Cardiac muscle cell (in vitro differentiated cells and primary cell): Measurements from ENCODE around the gene DCST2. TPM values are rescaled to one million over a fixed set of nuclear protein-coding genes. Genes with fewer than 3 reads are reported as not detected.
"Not testable (repeated sequence)": the region's sequence is repeated elsewhere in the genome, so short reads cannot be mapped to it uniquely, and the experiment has no call there.

ENCODE experiments used
- DNase-seq, 2 donors: peaks; one replicate each; pipeline versions ENCODE4 v3.0.0 to v3.0.0-alpha.2; 2010 to 2017; ENCODE audit warnings: low read depth in 1 of 2, low spot score in 1 of 2
- H3K27ac ChIP-seq: fragments of 200-600 bp; sonication (generic); 2 replicates; pipeline ENCODE4 v1.5.1; 2016
- H3K27me3 ChIP-seq: fragments of 200-600 bp; sonication (generic); 2 replicates; pipeline ENCODE4 v1.6.0; 2016; ENCODE audit warnings: control low read depth
- H3K36me3 ChIP-seq: fragments of 200-600 bp; sonication (generic); 2 replicates; pipeline ENCODE4 v1.5.1; 2016; ENCODE audit warnings: control low read depth
- H3K4me1 ChIP-seq: fragments of 200-600 bp; sonication (generic); 2 replicates; pipeline ENCODE4 v1.8.1; 2017; ENCODE audit warnings: low read depth, mild to moderate bottlenecking, mixed run types
- H3K4me3 ChIP-seq: fragments of 200-600 bp; sonication (generic); 2 replicates; pipeline ENCODE4 v1.5.1; 2016; ENCODE audit warnings: mild to moderate bottlenecking
- H3K9me3 ChIP-seq: fragments of 200-600 bp; sonication (generic); 2 replicates; pipeline ENCODE4 v1.5.1; 2017; ENCODE audit warnings: low read depth, mild to moderate bottlenecking, control low read depth
- polyA plus RNA-seq: library from polyadenylated mRNA; unstranded; fragments of >200 nt; fragmentation: Nextera tagmentation; extraction: Ambion mirVana; gene quantifications from 2 replicates; pipeline ENCODE4 v1.2.1, GENCODE V29; 2016
- total RNA-seq: library from RNA; depleted of rRNA; stranded (reverse); fragments of >200 nt; gene quantifications from 2 replicates; pipeline ENCODE4 v1.2.3, GENCODE V29; 2016
- TF ChIP-seq, protein P1 (sequence below): IDR thresholded peaks from 2 replicates; pipeline ENCODE4 v1.5.1; 2012; ENCODE audit warnings: low read depth, mild to moderate bottlenecking, low read length

The DCST2 gene
- total and polyA plus RNA-seq, 2 experiments from 2014 or later, result 1.1 to 5.4 TPM

DNA sequence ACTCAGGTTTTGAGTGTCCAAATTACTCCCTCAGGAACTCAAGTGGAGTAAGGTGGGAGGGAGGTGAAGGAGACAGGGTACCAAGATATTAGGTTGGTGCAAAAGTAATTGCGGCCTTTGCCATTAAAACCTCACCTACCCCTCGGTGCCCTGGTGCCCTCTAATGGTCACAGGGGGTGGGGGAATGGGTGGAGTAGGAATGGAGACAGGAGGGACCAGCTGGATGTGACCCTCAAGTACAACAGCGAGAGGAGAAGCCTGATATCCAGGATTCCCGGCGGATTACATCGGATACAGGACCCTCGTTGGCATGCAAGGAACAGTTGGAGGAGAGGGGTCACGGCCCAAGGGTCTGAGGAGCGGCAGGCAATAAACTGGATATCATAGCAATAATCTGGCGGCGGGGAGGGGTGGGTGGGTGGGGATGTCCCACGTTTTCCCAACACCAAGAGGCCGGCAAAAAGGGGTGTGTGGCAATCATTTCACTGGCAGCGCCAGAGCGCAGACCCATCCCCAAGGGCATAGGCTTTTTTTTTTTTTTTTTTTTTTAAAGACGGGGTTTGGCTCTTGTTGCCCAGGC is 35.3 kb downstream of the DCST2 start:
- Histone ChIP-seq H3K27me3 (no peaks in the 10 kb centered on the region), H3K27ac (peak overlapping the region; percentile 85), H3K36me3 (no peaks in the 10 kb centered on the region), H3K4me1 (peaks cover 10% of the 10 kb centered on the region), H3K9me3 (no peaks in the 10 kb centered on the region), H3K4me3 (no peak overlapping the region)
- DNase-seq, result no peak
- TF ChIP-seq, protein P1, sequence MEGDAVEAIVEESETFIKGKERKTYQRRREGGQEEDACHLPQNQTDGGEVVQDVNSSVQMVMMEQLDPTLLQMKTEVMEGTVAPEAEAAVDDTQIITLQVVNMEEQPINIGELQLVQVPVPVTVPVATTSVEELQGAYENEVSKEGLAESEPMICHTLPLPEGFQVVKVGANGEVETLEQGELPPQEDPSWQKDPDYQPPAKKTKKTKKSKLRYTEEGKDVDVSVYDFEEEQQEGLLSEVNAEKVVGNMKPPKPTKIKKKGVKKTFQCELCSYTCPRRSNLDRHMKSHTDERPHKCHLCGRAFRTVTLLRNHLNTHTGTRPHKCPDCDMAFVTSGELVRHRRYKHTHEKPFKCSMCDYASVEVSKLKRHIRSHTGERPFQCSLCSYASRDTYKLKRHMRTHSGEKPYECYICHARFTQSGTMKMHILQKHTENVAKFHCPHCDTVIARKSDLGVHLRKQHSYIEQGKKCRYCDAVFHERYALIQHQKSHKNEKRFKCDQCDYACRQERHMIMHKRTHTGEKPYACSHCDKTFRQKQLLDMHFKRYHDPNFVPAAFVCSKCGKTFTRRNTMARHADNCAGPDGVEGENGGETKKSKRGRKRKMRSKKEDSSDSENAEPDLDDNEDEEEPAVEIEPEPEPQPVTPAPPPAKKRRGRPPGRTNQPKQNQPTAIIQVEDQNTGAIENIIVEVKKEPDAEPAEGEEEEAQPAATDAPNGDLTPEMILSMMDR, result peak; percentile 10

DNA sequence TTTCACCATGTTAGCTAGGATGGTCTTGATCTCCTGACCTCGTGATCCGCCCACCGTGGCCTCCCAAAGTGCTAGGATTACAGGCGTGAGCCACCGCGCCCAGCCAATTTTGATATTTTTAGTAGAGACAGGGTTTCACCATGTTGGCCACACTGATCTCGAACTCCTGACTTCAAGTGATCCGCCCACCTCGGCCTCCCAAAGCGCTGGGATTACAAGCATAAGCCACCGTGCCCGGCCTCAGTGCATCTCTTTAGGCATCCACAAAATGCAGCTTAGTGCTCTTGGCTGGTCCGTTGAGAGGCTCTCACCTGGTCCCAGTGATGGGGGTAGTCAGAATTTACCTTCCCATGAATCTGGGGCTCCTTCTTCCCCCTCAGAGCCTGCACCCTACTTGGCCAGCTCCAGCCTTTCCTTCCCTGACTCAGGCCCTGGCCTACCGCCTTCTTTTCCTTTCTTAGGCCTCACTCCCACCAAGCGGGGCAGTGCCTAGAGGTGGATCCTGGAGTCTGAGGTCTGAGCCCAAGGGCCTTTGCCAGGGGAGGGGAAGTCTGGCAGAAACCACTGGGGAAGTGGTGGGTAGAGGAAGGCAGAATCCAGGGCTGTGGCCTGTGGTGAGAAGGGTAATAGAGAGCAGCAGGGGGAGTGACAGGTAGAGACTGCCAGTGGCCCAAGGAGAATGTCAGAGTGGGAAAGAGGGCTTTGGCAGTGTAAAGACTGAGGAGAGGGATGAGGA is 36.4 kb downstream of the DCST2 start:
- no peaks in the 10 kb centered on the region for H3K36me3 ChIP-seq
- peaks cover 10% of the 10 kb centered on the region for H3K4me1 ChIP-seq
- TF ChIP-seq, protein P1, result no peak
- no peak for DNase-seq
- H3K27ac ChIP-seq, result no peak overlapping the region
- H3K9me3 ChIP-seq, result no peaks in the 10 kb centered on the region
- H3K27me3 ChIP-seq, result no peaks in the 10 kb centered on the region
- H3K4me3 ChIP-seq, result no peak overlapping the region

DNA sequence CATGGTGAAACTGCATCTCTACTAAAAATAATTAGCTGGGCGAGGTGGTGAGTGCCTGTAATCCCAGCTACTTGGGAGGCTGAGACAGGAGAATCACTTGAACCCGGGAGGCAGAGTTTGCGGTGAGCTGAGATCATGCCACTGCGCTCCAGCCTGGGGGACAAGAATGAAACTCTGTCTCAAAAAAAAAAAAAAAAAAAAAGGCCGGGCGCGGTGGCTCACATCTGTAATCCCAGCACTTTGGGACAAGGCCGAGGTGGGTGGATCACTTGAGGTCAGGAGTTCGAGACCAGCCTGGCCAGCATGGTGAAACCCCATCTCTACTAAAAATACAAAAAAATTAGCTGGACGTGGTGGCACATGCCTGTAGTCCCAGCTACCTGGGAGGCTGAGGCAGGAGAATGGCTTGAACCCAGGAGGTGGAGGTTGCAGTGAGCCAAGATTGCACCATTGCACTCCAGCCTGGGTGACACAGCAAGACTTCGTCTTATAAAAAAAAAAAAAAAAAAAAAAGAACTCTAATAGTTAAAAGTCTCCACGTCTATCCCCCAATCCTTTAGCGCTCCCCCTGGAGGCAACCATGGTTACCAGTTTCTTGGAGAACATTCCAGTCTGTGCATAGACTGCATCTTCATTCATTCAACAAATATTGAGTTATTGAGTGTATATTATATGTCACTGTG is 38.1 kb downstream of the DCST2 start:
- not testable (repeated sequence) for H3K36me3 ChIP-seq, H3K4me1 ChIP-seq, H3K27me3 ChIP-seq, H3K27ac ChIP-seq, H3K4me3 ChIP-seq, H3K9me3 ChIP-seq
- TF ChIP-seq, protein P1, result peak; percentile 58
- DNase-seq, result peak; percentile 61 to 89

DNA sequence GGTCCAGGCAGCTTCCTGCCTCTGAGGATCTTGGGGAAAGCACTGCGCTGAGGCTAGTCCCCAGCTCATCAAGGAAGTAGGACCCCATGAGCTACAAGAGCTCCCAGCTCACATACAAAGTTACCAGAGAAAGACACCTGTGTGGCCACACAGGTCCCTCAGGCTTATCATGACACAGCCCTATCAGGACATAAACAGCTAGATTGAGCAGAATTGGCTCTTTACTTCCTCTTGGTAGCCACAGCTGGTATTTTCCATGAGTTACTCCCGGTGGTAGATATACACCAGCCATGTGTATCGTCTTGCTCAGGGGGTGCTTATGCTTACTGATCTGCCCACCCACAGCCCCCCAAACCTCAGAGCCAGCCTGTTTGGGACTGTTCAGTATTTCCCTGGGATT is 39.0 kb downstream of the DCST2 start:
- no peak for DNase-seq
- no peak overlapping the region for H3K27ac ChIP-seq
- H3K4me1 ChIP-seq, result peaks cover 10% of the 10 kb centered on the region
- no peak overlapping the region for H3K4me3 ChIP-seq
- TF ChIP-seq, protein P1, result no peak
- H3K9me3 ChIP-seq, result no peaks in the 10 kb centered on the region
- H3K36me3 ChIP-seq, result peaks cover 4% of the 10 kb centered on the region
- no peaks in the 10 kb centered on the region for H3K27me3 ChIP-seq

DNA sequence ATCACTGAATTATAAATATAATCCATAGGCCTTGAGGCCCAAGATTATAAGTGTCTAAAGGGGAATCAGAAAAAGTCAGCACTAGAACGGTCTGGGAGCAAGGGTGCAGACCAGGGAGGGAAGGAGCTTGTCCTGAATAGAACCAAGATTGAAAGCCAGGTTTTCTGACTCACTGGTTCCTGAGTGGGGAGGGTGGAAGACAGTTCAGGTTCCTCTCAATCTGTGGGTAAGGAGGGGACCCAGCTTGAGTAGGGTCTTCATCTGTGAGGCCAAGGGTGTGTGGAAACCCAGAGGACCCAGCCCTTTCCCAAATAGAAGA is 39.4 kb downstream of the DCST2 start:
- Histone ChIP-seq H3K4me3 (no peak overlapping the region), H3K27me3 (no peaks in the 10 kb centered on the region), H3K36me3 (peaks cover 4% of the 10 kb centered on the region), H3K4me1 (peaks cover 6% of the 10 kb centered on the region), H3K9me3 (no peaks in the 10 kb centered on the region), H3K27ac (no peak overlapping the region)
- no peak for DNase-seq
- TF ChIP-seq, protein P1, result no peak
